ENCODE data around the gene SASS6.

The SASS6 gene

DNA sequence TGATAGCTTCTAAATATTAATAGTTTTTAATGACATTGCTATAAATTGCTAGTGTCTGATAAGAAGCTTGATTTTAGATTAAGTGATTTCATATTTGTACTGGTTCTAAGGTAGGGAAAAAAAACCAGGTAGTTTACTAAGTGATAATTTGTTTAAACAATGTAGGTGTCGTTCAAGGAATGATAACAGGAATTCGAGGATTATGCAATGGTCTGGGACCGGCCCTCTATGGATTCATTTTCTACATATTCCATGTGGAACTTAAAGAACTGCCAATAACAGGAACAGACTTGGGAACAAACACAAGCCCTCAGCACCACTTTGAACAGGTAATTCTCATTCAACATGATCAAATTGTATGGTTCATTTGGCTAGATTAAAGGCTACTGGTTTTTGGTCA lies 52.4 kb downstream of the SASS6 start:
- no peak overlapping the region for H3K27ac ChIP-seq
- TF ChIP-seq, protein P1, sequence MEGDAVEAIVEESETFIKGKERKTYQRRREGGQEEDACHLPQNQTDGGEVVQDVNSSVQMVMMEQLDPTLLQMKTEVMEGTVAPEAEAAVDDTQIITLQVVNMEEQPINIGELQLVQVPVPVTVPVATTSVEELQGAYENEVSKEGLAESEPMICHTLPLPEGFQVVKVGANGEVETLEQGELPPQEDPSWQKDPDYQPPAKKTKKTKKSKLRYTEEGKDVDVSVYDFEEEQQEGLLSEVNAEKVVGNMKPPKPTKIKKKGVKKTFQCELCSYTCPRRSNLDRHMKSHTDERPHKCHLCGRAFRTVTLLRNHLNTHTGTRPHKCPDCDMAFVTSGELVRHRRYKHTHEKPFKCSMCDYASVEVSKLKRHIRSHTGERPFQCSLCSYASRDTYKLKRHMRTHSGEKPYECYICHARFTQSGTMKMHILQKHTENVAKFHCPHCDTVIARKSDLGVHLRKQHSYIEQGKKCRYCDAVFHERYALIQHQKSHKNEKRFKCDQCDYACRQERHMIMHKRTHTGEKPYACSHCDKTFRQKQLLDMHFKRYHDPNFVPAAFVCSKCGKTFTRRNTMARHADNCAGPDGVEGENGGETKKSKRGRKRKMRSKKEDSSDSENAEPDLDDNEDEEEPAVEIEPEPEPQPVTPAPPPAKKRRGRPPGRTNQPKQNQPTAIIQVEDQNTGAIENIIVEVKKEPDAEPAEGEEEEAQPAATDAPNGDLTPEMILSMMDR (IDR thresholded peaks at IDR 0.05), result no peak
- no peak for TF ChIP-seq ZFX (IDR thresholded peaks at IDR 0.05; ENCODE audit: borderline replicate concordance)

DNA sequence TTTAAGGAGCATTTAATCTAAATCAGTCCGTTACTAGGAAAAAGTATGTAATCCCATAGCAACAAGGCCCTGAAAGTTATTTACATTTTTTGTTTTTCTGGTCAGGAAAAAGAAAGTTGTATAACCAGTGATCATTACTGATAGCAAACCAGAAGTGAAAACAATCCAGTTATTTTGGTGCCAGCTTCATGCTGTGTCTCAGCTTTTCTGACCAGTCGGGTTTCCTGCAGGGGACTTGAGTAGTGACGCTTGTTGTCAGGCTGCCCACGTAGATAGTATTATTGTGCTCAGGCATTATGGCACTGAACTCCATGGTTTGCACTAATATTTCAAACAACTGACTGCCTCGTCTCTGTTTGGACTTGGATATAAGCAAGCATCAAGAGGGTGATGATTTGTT lies 55.2 kb downstream of the SASS6 start:
- H3K27ac ChIP-seq, result no peak overlapping the region
- TF ChIP-seq, protein P1 (IDR thresholded peaks at IDR 0.05), result no peak
- no peak for TF ChIP-seq ZFX (IDR thresholded peaks at IDR 0.05; ENCODE audit: borderline replicate concordance)

DNA sequence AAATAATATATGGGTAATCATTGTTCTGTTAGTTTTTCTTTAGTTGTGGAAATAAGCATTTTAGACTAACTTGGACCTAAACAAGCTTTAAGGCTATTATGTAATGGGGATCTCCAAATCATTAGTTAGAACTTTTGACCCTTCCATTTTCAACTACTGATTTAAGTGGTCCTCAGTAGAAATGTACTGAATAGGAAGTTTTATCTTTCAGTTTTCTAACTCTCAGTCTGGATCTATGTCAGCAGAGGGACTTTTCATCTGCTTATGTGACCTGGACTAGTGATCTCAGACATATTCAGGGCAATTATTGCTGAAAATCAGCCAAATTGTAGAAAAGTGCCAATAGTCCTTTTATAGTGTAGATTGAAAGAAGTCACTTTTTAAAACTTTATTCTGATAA lies 56.0 kb downstream of the SASS6 start:
- no peak for TF ChIP-seq ZFX (IDR thresholded peaks at IDR 0.05; ENCODE audit: borderline replicate concordance)
- TF ChIP-seq, protein P1 (IDR thresholded peaks at IDR 0.05), result no peak
- no peak overlapping the region for H3K27ac ChIP-seq

DNA sequence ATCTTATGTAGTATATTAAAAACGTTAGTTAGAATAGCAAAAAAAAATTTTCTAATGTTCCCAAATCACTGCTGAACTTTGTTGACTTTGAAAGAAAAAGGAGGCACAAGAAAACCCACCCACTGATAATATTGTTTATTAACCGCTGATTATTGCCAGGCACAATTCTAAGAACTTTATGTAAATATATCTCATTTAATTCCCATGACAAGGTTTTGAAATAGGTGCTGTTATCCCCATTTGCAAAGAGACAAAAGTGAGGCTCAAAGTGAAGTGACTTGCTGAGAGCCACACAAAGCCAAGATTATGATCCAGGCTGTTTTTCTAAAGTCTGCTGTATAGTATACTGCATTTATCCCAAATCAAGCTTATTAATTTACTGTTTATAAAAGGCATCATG lies 56.4 kb downstream of the SASS6 start:
- no peak overlapping the region for H3K27ac ChIP-seq
- TF ChIP-seq, protein P1 (IDR thresholded peaks at IDR 0.05), result no peak
- TF ChIP-seq ZFX (IDR thresholded peaks at IDR 0.05; ENCODE audit: borderline replicate concordance), result no peak

DNA sequence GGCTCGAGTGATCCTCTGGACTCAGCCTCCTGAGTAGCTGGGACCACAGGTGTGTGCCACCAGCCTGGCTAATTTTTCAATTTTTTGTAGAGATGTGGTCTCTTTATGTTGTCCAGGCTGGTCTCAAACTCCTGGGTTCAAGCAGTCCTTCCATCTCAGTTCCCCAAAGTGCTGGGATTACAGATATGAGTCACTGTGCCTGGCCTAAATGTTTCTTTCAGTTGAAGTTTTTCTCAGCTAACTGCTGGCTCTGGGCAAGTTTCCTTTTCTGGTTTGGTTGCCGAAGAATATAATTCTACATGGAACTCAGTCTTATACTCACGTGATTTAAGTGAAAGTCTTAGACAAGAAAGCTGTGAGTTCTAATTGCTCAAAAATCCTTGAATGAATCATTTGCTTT lies 57.0 kb downstream of the SASS6 start:
- H3K27ac ChIP-seq, result no peak overlapping the region
- no peak for TF ChIP-seq ZFX (IDR thresholded peaks at IDR 0.05; ENCODE audit: borderline replicate concordance)

DNA sequence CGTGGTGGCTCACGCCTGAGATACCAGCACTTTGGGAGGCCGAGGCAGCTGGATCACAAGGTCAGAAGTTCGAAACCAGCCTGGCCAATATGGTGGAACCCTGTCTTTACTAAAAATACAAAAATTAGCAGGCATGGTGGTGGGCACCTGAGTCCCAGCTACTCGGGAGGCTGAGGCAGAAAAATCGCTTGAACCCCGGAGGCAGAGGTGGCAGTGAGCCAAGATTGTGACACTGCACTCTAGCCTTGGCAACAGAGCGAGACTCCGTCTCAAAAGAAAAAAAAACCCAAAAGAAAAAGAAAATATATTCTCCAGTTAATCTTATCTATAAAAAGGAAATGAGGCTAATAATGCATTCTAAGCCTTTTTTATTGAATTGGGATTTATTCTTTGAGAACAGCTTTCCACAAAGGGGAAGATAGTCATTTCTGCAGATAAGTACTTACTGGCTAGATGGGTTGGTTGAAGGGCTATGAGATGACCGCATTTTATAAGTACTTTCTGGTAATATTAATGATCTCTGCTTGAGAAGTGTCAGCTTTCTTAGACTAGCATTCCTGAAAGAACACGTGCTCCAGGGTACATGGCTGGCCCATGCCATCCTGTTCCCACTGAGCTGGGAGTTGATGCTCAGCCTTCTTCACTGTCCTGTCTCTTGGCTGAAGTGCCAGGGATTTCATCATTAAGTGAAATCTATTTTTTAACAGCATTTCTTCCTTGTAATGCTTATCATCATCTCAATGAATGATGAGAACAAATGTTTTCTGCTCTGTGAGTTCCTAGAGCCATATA lies 57.9 kb downstream of the SASS6 start:
- no peak for TF ChIP-seq ZFX (IDR thresholded peaks at IDR 0.05; ENCODE audit: borderline replicate concordance)
- TF ChIP-seq, protein P1 (IDR thresholded peaks at IDR 0.05), result no peak
- H3K27ac ChIP-seq, result no peak overlapping the region

DNA sequence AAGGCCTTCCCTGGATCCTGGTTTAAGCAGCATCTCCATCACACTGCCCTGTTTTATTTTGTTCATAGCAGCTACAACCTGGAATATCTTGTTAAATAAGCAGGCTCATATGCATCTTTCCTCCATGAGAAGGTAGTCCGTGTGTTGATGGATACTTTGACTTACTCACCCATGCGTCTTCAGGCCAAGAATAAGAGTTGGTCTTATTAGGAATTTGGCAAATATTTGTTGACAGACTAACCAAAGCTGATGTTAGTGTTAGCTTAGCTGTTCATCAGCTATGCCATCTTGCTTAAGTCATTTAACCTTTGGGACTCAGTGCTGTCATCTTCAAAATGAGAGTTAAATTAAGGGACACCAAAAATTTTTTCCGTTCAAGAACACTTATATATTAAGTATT lies 59.2 kb downstream of the SASS6 start:
- no peak overlapping the region for H3K27ac ChIP-seq
- TF ChIP-seq ZFX (IDR thresholded peaks at IDR 0.05; ENCODE audit: borderline replicate concordance), result no peak
- TF ChIP-seq, protein P1 (IDR thresholded peaks at IDR 0.05), result no peak

All from 22Rv1 (cell line).